Type B pancreatic cell (in vitro differentiated cells): ENCODE data around the gene FLT1. TPM values are rescaled to one million over a fixed set of nuclear protein-coding genes. Genes with fewer than 3 reads are reported as not detected.

Source experiments
- DNase-seq: peaks from one replicate; pipeline ENCODE4 v3.0.0; 2021; ENCODE audit warnings: mixed read lengths; ENCODE audit not compliant: unreplicated experiment; ENCODE audit errors: extremely low spot score
- H3K27ac Mint-ChIP-seq: 2 replicates; pipeline ENCODE4 v1.8.0; 2021; ENCODE audit warnings: mild to moderate bottlenecking, mixed read lengths
- H3K27me3 Mint-ChIP-seq: 2 replicates; pipeline ENCODE4 v1.8.0; 2021; ENCODE audit warnings: mixed read lengths
- H3K36me3 Mint-ChIP-seq: 2 replicates; pipeline ENCODE4 v1.8.0; 2021; ENCODE audit warnings: mixed read lengths
- H3K4me1 Mint-ChIP-seq: one replicate; pipeline ENCODE4 v1.8.0; 2021; ENCODE audit warnings: mixed read lengths; ENCODE audit not compliant: unreplicated experiment
- H3K4me3 Mint-ChIP-seq: 2 replicates; pipeline ENCODE4 v1.8.0; 2021; ENCODE audit warnings: mild to moderate bottlenecking, mixed read lengths
- H3K9me3 Mint-ChIP-seq: 2 replicates; pipeline ENCODE4 v1.8.0; 2021; ENCODE audit warnings: mixed read lengths
- total RNA-seq: library from RNA; stranded (reverse); gene quantifications from 2 replicates; pipeline ENCODE4 v1.2.1, GENCODE V29; 2021; ENCODE audit warnings: low replicate concordance
- TF ChIP-seq, protein P1 (sequence below): fragments of 200-600 bp; sonication (generic); conservative IDR thresholded peaks from 2 replicates; pipeline ENCODE4 v1.5.0; 2021; ENCODE audit warnings: antibody characterized with exemption, mild to moderate bottlenecking

FLT1 gene
- total RNA-seq, 1 donor from 2014 or later: 1.3 TPM

- Mint-ChIP-seq H3K9me3 (no peaks in the 10 kb centered on the region), H3K4me1 (no peaks in the 10 kb centered on the region), H3K36me3 (no peaks in the 10 kb centered on the region), H3K27ac (no peak overlapping the region), H3K27me3 (peaks cover 19% of the 10 kb centered on the region), H3K4me3 (no peak overlapping the region)
- TF ChIP-seq, protein P1, sequence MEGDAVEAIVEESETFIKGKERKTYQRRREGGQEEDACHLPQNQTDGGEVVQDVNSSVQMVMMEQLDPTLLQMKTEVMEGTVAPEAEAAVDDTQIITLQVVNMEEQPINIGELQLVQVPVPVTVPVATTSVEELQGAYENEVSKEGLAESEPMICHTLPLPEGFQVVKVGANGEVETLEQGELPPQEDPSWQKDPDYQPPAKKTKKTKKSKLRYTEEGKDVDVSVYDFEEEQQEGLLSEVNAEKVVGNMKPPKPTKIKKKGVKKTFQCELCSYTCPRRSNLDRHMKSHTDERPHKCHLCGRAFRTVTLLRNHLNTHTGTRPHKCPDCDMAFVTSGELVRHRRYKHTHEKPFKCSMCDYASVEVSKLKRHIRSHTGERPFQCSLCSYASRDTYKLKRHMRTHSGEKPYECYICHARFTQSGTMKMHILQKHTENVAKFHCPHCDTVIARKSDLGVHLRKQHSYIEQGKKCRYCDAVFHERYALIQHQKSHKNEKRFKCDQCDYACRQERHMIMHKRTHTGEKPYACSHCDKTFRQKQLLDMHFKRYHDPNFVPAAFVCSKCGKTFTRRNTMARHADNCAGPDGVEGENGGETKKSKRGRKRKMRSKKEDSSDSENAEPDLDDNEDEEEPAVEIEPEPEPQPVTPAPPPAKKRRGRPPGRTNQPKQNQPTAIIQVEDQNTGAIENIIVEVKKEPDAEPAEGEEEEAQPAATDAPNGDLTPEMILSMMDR: no peak
- no peak for DNase-seq
Observed at GRCh38 chr13:28349907-28350654, 144.8 kb downstream of the FLT1 start.

- Mint-ChIP-seq H3K9me3 (no peaks in the 10 kb centered on the region), H3K27me3 (peaks cover 21% of the 10 kb centered on the region), H3K27ac (no peak overlapping the region), H3K4me1 (peaks cover under 1% of the 10 kb centered on the region), H3K4me3 (no peak overlapping the region), H3K36me3 (no peaks in the 10 kb centered on the region)
- TF ChIP-seq, protein P1: no peak
- DNase-seq: no peak
Observed at GRCh38 chr13:28349371-28349770, 145.6 kb downstream of the FLT1 start.

DNA sequence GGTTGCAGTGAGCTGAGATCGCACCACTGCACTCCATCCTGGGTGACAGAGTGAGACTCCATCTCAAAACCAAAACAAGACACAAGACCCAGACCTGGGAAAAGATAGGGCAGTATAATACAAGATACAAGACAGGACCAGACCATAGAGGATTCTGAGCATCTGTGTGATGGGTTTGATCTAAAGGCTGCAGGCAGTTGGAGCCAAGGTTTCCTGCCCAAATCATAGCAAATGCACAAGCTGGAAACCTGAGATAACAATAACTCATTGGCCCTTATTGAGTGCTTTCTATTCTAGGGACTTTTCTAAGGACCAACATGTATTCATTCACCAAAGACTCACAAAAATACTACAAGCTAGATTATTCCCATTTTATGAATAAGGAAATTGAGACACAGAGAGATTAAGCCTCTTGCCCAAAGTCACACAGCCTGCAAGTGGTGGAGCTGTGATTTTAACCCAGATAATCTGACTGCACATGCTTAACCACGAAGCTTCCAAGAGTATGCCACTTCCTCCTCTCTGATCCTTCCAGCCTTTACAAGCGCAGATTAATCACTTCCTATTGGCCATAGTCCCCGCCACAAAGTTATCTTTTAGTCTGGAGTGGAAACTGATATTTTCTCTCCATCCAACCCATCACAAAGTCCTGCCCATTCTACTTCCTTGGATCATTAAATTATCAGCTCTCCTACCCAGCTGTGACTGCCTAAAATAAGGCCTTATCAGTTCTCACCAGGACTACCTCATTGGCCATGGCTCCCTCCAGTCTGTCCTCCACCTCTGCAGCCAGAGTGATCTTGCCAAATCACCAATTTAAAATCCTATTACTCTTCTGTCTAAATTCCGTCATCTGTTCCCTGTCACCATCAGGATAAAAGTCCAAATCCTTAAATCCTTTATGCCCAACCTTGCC lies 147.2 kb downstream of the FLT1 start:
- Mint-ChIP-seq H3K9me3 (no peaks in the 10 kb centered on the region), H3K36me3 (no peaks in the 10 kb centered on the region), H3K27ac (no peak overlapping the region), H3K4me3 (no peak overlapping the region), H3K4me1 (peaks cover 6% of the 10 kb centered on the region), H3K27me3 (peaks cover 27% of the 10 kb centered on the region)
- no peak for DNase-seq
- TF ChIP-seq, protein P1: no peak

GRCh38 chr13:28346154-28346553 lies 148.8 kb downstream of the FLT1 start:
- Mint-ChIP-seq H3K27ac (no peak overlapping the region), H3K4me3 (no peak overlapping the region), H3K27me3 (peaks cover 25% of the 10 kb centered on the region), H3K9me3 (no peaks in the 10 kb centered on the region), H3K36me3 (no peaks in the 10 kb centered on the region), H3K4me1 (peaks cover 6% of the 10 kb centered on the region)
- no peak for DNase-seq
- TF ChIP-seq, protein P1: no peak

GRCh38 chr13:28344163-28344562 lies 150.8 kb downstream of the FLT1 start:
- H3K9me3 Mint-ChIP-seq: no peaks in the 10 kb centered on the region
- no peak for DNase-seq
- H3K36me3 Mint-ChIP-seq: no peaks in the 10 kb centered on the region

More at GRCh38 chr13:28344163-28344562, 150.8 kb downstream of the FLT1 start:
- H3K4me3 Mint-ChIP-seq: no peak overlapping the region
- TF ChIP-seq, protein P1: no peak
- H3K27me3 Mint-ChIP-seq: peaks cover 23% of the 10 kb centered on the region
- no peak overlapping the region for H3K27ac Mint-ChIP-seq
- peaks cover 11% of the 10 kb centered on the region for H3K4me1 Mint-ChIP-seq
